Uterus (tissue), 4 donors: ENCODE measurements around the gene SOSTDC1. TPM values are rescaled to one million over a fixed set of nuclear protein-coding genes. Genes with fewer than 3 reads are reported as not detected.

ENCODE experiments used
- DNase-seq, 2 donors: peaks; one replicate each; pipeline ENCODE4 v3.0.0-alpha.2; 2019 to 2020
- H3K27ac ChIP-seq, 2 donors: fragments of 200-600 bp; sonication (generic); 1 replicate in 1 of 2; 2 replicates in 1 of 2; pipeline ENCODE4 v1.5.1; 2016 to 2018
- H3K27me3 ChIP-seq, 2 donors: fragments of 200-600 bp; sonication (generic); one replicate each; pipeline ENCODE4 v1.5.1; 2018 to 2019; ENCODE audit warnings: control low read depth in 1 of 2
- H3K36me3 ChIP-seq, 2 donors: fragments of 200-600 bp; sonication (generic); one replicate each; pipeline ENCODE4 v1.5.1; 2019; ENCODE audit warnings: control low read depth in 1 of 2
- H3K4me1 ChIP-seq, 2 donors: fragments of 200-600 bp; sonication (generic); one replicate each; pipeline ENCODE4 v1.5.1; 2018 to 2019; ENCODE audit warnings: control low read depth in 1 of 2
- H3K4me3 ChIP-seq, 2 donors: fragments of 200-600 bp; sonication (generic); 1 replicate in 1 of 2; 2 replicates in 1 of 2; pipeline ENCODE4 v1.5.1; 2018 to 2019; ENCODE audit warnings: mild to moderate bottlenecking in 1 of 2
- H3K9me3 ChIP-seq, 2 donors: fragments of 200-600 bp; sonication (generic); one replicate each; pipeline ENCODE4 v1.5.1; 2019; ENCODE audit warnings: control low read depth in 1 of 2
- CTCF ChIP-seq, 4 experiments: fragments of 200-600 bp in 2 of 4; fragments of 450-650 bp in 2 of 4; sonication (generic) in 2 of 4; IDR thresholded peaks; one replicate each; pipeline ENCODE4 v1.5.1; 2016 to 2019; ENCODE audit warnings: antibody characterized with exemption in 4 of 4, mild to moderate bottlenecking in 2 of 4, moderate library complexity in 1 of 4
- POLR2A ChIP-seq, 2 donors: fragments of 450-650 bp; IDR thresholded peaks; one replicate each; pipeline ENCODE4 v1.6.1; 2016; ENCODE audit warnings: antibody characterized with exemption in 2 of 2, mild to moderate bottlenecking in 1 of 2, moderate library complexity in 1 of 2
- intact Hi-C: fragments of 100-400 bp; cut with DNase I; formaldehyde crosslinking; loops from one replicate; pipeline ENCODE4 v1.15.1; 2023; ENCODE audit warnings: low total_unique reads
- total RNA-seq, 4 donors: library from RNA; depleted of rRNA in 3 of 4; stranded (reverse); fragments of >200 nt in 3 of 4; gene quantifications; one replicate each; pipeline versions ENCODE4 v1.1.0 to v1.2.4, GENCODE V29; 2014 to 2023
- donor health status: DM: yes; HTN: yes; CAD: no.

SOSTDC1 gene
- total RNA-seq = 10 to 100 TPM in 1 of 4 donors, not detected in 3; 14.2 TPM

DNA sequence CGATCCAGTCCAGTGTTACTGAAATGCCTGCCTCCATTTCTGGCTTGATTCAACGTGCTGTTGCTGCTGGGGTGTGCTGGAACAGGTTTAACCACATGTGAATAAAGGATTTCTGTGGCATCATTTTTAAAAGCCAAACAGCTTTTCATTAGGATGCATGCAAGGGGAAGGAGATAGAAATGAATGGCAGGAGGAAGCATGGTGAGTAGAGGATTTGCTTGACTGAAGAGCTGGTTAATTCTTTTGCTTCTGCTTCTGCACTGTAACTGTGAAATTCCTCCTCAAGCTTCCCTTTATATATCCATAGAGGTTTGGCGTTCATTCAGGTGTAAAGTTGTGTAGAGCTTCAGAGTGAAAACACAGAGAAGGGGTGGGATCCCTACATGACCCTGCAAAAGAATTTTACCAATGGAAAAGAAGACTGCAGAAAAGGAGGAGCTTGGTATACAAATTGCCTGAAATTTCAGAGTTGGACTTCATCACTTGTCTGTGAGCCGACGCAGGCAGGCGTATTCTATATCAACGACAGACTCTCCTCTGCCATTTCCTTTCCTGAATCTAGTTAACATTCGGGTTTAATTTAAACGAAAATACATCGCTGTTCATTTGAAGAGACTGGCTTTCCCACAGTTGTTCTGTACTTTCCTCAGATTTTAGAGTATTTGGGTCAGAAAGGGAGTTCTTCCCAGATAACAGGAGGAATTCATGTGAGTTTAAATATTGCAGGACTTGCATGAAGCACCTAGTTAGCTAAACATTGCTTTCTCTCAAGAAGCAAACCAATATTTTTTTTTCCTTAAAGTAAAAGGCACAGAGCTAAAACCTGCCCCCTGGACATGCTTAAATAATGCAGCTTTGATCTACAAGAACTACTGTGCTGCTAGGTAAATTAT lies at the start of gene SOSTDC1:
SOSTDC1 (minus strand) TSS at position 270 of the 893 bp plus-strand sequence; CDS start at position 200, 70 bp downstream.
- H3K27me3 ChIP-seq = no peaks in the 10 kb centered on the region
- no peaks in the 10 kb centered on the region for H3K36me3 ChIP-seq
- DNase-seq = no peak
- intact Hi-C loops = no loop called here
- H3K4me1 ChIP-seq = no peaks in the 10 kb centered on the region
- TF ChIP-seq POLR2A (IDR thresholded peaks at IDR 0.05) (no peak), CTCF (IDR thresholded peaks at IDR 0.05) (no peak)
- no peaks in the 10 kb centered on the region for H3K9me3 ChIP-seq
- H3K4me3 ChIP-seq = no peak within 1 kb of the TSS
- no peak within 1 kb of the TSS for H3K27ac ChIP-seq

DNA sequence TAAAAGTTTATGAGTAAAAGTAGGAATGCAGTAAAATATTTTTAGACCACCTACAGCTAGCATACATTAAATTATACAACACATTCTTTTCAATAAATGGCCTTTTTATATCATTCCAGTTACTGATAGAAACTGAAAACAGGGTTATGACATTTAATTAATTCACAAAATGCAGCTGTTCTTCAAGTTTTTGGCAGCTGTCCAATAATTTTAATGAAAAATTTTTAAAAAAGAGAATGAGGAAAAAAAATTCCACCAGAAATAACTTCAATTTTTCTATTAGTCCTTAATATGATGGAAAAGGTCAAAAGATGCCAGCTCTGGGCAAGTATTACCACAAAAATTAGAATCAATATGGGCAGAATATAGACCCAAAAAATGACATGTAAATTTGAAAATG lies 49.2 kb upstream of the SOSTDC1 start:
- no peak for TF ChIP-seq POLR2A (IDR thresholded peaks at IDR 0.05)
- no peak for TF ChIP-seq CTCF (IDR thresholded peaks at IDR 0.05)
- Histone ChIP-seq H3K36me3 (no peaks in the 10 kb centered on the region), H3K4me3 (no peak overlapping the region), H3K27me3 (no peaks in the 10 kb centered on the region), H3K4me1 (no peaks in the 10 kb centered on the region), H3K27ac (no peak overlapping the region), H3K9me3 (no peaks in the 10 kb centered on the region)
- DNase-seq = no peak
- intact Hi-C loops = no loop called here

- intact Hi-C loops = no loop called here
These were observed 48.7 kb upstream of the SOSTDC1 start for GRCh38 chr7:16514271-16514670.

DNA sequence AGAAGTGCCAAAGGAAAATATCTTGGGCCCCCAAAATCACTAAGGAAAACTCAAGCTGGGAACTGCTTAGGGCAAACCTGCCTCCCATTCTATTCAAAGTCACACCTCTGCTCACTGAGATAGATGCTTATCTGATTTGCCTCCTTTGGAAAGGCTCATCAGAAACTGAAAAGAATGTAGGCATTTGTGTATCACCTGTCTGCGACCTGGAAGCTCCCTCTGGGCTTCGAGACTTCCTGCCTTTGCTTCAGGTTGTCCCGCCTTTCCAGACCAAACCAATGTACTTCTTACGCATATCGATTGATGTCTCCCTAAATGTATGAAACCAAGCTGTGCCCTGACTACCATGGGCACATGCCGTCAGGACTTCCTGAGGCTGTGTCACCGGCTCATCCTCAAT lies 46.6 kb upstream of the SOSTDC1 start:
- Histone ChIP-seq H3K36me3 (no peaks in the 10 kb centered on the region), H3K4me1 (no peaks in the 10 kb centered on the region), H3K27ac (no peak overlapping the region), H3K9me3 (no peaks in the 10 kb centered on the region), H3K4me3 (no peak overlapping the region), H3K27me3 (no peaks in the 10 kb centered on the region)
- no peak for DNase-seq
- TF ChIP-seq POLR2A (IDR thresholded peaks at IDR 0.05) (no peak), CTCF (IDR thresholded peaks at IDR 0.05) (no peak)
- intact Hi-C loops = no loop called here

More at GRCh38 chr7:16514271-16514670, 48.7 kb upstream of the SOSTDC1 start:
- Histone ChIP-seq H3K4me1 (no peaks in the 10 kb centered on the region), H3K27me3 (no peaks in the 10 kb centered on the region), H3K36me3 (no peaks in the 10 kb centered on the region), H3K9me3 (no peaks in the 10 kb centered on the region), H3K4me3 (no peak overlapping the region), H3K27ac (no peak overlapping the region)
- TF ChIP-seq POLR2A (IDR thresholded peaks at IDR 0.05) (no peak), CTCF (IDR thresholded peaks at IDR 0.05) (no peak)
- DNase-seq = no peak

DNA sequence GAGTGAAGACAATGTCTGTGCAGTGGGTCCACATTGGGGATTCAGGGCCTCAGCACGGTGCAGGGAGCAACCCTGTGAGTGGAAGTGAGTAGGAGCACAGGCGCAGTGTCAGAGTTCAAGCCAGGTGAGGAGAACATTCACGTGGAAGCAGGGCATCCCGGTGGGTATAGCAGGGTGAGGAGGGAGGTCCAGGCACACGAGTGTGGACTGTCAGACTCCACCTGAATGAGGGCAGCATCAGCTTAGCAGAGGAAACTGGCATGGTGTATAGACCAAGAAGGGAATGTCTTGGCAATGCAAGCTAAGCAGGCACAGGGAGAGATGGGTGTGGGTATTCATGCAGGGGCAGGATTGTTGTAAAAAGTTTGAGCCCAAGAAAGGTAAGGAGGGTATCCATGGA lies 45.8 kb upstream of the SOSTDC1 start:
- H3K4me1 ChIP-seq = no peaks in the 10 kb centered on the region
- TF ChIP-seq POLR2A (IDR thresholded peaks at IDR 0.05) (no peak), CTCF (IDR thresholded peaks at IDR 0.05) (no peak)

More for the DNA sequence above, 45.8 kb upstream of the SOSTDC1 start:
- intact Hi-C loops = no loop called here
- Histone ChIP-seq H3K36me3 (no peaks in the 10 kb centered on the region), H3K27me3 (no peaks in the 10 kb centered on the region), H3K27ac (no peak overlapping the region), H3K9me3 (no peaks in the 10 kb centered on the region), H3K4me3 (no peak overlapping the region)
- no peak for DNase-seq
